ENCODE measurements around the gene NEGR1.

Gene NEGR1

GRCh38 chr1:71638081-71638766 lies 644.1 kb downstream of the NEGR1 start:
- no peak for DNase-seq

GRCh38 chr1:71635568-71635967 lies 646.8 kb downstream of the NEGR1 start:
- DNase-seq, result no peak

GRCh38 chr1:71634159-71634558 lies 648.2 kb downstream of the NEGR1 start:
- DNase-seq, result no peak

GRCh38 chr1:71630073-71630472 lies 652.3 kb downstream of the NEGR1 start:
- DNase-seq, result no peak

GRCh38 chr1:71625004-71625403 lies 657.3 kb downstream of the NEGR1 start:
- DNase-seq, result no peak

- no peak for DNase-seq
Measured at GRCh38 chr1:71623888-71624287, 658.5 kb downstream of the NEGR1 start.

- DNase-seq, result no peak
Measured at GRCh38 chr1:71621785-71622184, 660.6 kb downstream of the NEGR1 start.

- no peak for DNase-seq
Measured at GRCh38 chr1:71618766-71619530, 663.4 kb downstream of the NEGR1 start.

- DNase-seq, result no peak
Measured at GRCh38 chr1:71618191-71618590, 664.1 kb downstream of the NEGR1 start.

GRCh38 chr1:71610476-71610875 lies 671.9 kb downstream of the NEGR1 start:
- no peak for DNase-seq

- DNase-seq, result no peak
Measured at GRCh38 chr1:71603044-71603776, 679.1 kb downstream of the NEGR1 start.

- no peak for DNase-seq
Measured at GRCh38 chr1:71600023-71600422, 682.3 kb downstream of the NEGR1 start.

GRCh38 chr1:71599306-71599705 lies 683.0 kb downstream of the NEGR1 start:
- no peak for DNase-seq

GRCh38 chr1:71593523-71593922 lies 688.8 kb downstream of the NEGR1 start:
- DNase-seq, result no peak

GRCh38 chr1:71592646-71593274 lies 689.6 kb downstream of the NEGR1 start:
- no peak for DNase-seq

- no peak for DNase-seq
Measured at GRCh38 chr1:71589005-71589404, 693.3 kb downstream of the NEGR1 start.

GRCh38 chr1:71587961-71588360 lies 694.4 kb downstream of the NEGR1 start:
- peak in 2 of 51 donors; percentile 5 to 13 for DNase-seq

- no peak for DNase-seq
Measured at GRCh38 chr1:71586030-71586429, 696.3 kb downstream of the NEGR1 start.

- no peak for DNase-seq
Measured at GRCh38 chr1:71583756-71584155, 698.6 kb downstream of the NEGR1 start.

GRCh38 chr1:71582673-71583072 lies 699.7 kb downstream of the NEGR1 start:
- DNase-seq, result no peak

GRCh38 chr1:71577451-71578131 lies 704.7 kb downstream of the NEGR1 start:
- DNase-seq, result no peak

Measured in hypothalamus (tissue), 51 donors.